ENCODE data around the gene SKI.
"Not testable (repeated sequence)": the region's sequence is repeated elsewhere in the genome, so short reads cannot be mapped to it uniquely, and the experiment has no call there.

SKI gene

GRCh38 chr1:2231532-2232254, 3.6 kb downstream of the SKI start:
- no peak for DNase-seq

- DNase-seq, result no peak
Observed at GRCh38 chr1:2232255-2232915, 4.3 kb downstream of the SKI start.

- no peak for DNase-seq
Observed at GRCh38 chr1:2232916-2233438, 4.9 kb downstream of the SKI start.

- DNase-seq, result no peak
Observed at GRCh38 chr1:2233468-2233867, 5.3 kb downstream of the SKI start.

GRCh38 chr1:2233997-2234761, 6.1 kb downstream of the SKI start:
- no peak for DNase-seq

- no peak for DNase-seq
Observed at GRCh38 chr1:2234762-2235113, 6.6 kb downstream of the SKI start.

GRCh38 chr1:2235300-2235998, 7.3 kb downstream of the SKI start:
- DNase-seq, result no peak

- no peak for DNase-seq
Observed at GRCh38 chr1:2236695-2237677, 8.9 kb downstream of the SKI start.

- DNase-seq, result no peak
Observed at GRCh38 chr1:2237773-2238172, 9.7 kb downstream of the SKI start.

- no peak for DNase-seq
Observed at GRCh38 chr1:2238361-2239012, 10.4 kb downstream of the SKI start.

- DNase-seq, result no peak
Observed at GRCh38 chr1:2239013-2239370, 10.9 kb downstream of the SKI start.

GRCh38 chr1:2239384-2239985, 11.4 kb downstream of the SKI start:
- DNase-seq, result no peak

GRCh38 chr1:2240270-2241156, 12.4 kb downstream of the SKI start:
- DNase-seq, result no peak

- DNase-seq, result no peak
Observed at GRCh38 chr1:2241820-2242219, 13.7 kb downstream of the SKI start.

- DNase-seq, result no peak
Observed at GRCh38 chr1:2242814-2243725, 15.0 kb downstream of the SKI start.

GRCh38 chr1:2247045-2247394, 18.9 kb downstream of the SKI start:
- not testable (repeated sequence) for DNase-seq

GRCh38 chr1:2247760-2248126, 19.6 kb downstream of the SKI start:
- no peak for DNase-seq

GRCh38 chr1:2248127-2248826, 20.2 kb downstream of the SKI start:
- no peak for DNase-seq
